GM19043 (cell line): ENCODE measurements around the gene CMTM4.

ENCODE experiments used
- ATAC-seq: cut with Tn5 transposase; IDR thresholded peaks from one replicate; pipeline ENCODE4 v1.9.1; 2021; ENCODE audit warnings: low read depth; ENCODE audit not compliant: unreplicated experiment

The CMTM4 gene

DNA sequence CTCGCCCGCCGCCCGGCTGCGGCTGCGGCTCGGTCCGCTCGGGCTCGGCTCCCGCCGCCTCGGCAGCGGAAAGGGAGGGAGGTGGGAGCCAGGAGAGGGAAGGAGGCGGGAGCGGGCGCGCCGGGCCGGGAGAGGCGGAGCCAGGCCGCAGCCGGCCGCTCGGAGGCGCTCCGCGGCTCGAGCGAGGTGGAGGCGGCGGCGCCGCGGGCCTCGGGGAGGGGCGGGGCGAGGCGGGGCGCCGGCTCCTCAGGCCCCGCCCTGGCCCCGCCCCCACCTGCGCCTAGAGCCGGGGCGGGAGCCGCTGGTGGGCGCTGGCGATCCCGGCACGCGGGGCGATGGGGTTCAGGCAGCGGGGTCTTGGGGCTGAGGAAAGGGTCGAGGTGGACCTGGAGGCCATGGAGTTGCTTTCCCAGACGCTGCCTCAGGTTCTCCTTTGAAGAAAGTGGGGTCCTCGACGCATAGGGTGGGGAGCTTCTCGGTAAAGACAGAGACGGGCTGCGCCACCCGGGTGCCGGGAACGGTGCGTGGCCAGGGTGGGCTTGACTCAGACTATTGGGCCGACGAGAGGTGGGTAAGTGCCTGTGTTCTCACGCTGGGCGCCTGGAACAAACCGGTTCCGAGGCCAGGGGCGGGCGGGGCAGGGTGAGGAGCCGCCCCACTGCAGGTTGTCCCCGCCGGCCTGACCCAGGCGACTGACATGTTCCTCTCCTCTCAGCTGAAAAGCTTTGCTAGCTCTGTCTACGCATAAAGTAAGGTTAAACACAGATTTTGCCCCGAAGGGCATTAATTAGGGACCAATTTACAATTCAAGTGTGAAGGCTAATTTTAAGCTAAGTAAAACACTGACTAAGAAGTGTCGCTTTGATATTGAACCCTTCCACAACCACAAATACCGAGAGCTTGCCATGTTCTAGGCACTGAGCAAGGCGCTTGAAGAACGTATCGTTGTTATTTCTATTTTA is at the start of gene CMTM4:
Gene CMTM4 (minus strand): TSS at position 75 of the 962 bp plus-strand sequence. CDS start 218 bp downstream, outside the sequence.
- peak; percentile 76 for ATAC-seq

DNA sequence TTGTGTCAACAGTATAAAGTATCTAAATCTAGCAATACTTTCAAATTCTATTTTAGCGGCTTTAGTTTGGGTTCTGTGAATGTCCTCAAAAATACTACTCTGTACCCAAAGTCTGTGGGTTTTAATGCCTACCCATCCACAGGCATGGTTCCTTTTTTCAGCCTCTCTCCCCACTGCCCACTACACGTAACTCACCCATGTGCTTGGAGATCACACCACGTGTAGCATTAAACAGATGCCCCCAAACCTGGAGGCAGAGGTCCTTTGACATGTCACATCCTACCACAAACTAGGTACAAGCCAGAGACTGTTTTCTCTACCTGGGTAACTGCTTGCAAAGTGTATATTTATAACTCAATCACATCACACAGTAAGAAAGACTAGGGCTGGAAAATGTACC is 49.5 kb upstream of the CMTM4 start:
- ATAC-seq = no peak

DNA sequence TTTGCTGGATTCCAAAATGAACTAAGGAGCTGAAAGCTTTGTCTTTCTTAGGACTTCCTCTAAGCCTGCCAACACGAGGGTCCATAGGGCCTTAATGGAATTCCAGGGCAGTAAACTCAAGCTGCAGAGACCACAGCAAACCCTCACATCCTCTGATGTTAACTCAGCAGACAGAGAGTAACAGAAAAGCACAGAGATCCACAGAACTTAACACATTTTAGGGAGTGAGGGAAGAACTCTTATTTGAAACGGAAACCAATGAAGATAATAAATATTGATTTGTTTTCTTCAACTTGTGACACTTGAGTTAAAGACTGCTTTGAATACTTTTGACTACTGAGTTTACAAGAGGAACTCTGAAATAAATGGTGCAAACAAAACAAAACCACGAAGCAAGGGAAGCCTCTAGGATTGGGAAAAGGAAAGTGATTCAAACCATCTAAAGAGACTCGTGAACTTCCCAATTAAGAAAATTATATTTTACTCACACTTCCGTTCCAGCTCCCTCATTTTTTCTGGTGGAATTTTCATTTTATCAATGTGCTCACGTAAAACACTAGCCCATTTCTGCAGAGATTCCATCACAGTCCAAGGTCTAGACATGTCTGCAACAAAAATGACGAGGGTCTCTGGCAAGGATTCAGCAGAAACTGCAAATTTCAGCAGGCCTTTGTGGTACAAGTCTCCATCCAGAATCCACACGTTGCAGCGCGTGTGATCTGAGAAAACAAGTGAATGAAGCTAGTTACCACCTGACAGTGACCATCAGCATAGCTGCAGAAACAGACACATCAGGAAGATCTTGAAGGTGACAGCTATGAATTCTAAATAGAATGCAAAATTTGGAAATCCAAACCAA is 45.6 kb upstream of the CMTM4 start:
- ATAC-seq = no peak

DNA sequence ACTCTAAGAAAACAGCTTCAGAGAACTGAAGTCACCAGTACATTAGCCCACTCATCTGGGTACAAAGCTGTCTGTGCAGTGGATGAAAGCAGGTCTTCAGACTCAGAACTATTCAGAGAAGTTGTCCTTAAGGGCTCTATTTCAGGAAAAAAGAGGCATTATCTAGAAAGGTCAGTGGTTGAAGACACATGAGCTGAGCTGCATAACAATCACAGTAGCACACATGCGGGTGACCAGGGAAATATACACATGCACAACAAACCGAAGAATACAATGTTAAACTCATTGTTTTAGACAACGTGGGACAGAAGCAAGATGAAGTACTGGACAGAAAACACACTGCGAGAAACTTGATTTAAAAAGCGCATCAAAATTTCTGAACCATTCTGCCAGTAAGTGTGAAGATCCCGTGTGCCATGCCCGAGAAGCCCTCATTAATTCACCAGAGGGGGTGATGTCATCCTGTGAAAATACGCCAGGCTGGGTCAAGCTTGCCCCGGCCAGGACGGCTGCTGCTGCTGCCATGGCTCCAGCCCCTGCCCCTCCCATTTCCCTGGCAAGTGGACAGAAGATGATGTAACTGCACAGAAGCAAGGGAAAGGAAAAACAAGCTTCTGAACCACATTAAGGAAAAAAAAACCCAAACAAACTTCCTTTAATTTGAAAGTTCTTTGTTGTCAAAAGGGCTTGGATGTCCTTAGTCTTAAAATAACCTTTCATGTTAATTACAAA is 44.8 kb upstream of the CMTM4 start:
- ATAC-seq = no peak

DNA sequence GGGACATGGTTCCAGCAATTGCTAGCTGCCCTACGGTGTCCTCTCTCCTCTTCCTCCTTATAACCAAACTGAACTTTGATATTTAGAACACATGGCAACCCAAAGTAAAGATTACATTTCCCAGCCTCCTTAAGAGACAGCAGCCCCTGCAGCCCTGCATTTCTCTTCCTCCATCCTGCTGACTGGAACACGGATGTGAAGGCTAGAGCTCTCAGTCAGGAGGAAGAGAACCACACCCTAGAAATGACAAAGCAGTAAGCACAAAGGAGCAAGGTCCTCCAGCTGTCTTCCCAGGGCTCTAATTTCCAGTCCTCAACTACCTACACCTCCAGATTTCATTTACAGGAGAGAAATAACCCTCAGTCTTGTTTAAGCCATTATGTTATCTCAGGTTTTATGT is 44.0 kb upstream of the CMTM4 start:
- no peak for ATAC-seq

DNA sequence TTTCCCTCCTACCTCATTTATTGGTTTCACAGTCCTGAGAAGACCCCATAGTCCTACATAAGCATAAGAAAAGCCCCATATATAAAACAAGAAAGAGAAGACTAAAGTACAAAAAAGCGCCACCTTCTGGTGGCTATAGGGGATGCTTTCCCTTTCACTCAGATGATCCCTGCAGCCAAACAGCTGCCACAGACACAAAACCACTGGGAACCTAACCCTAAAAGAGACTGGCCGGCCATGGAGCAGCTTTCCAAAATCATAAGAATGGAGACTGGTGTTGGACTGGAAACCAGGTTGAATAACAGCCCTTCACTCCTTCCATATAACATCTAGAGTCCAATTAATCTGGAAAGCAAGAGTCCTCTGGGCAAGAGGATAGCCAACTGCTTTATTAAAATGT is 43.5 kb upstream of the CMTM4 start:
- ATAC-seq = no peak

DNA sequence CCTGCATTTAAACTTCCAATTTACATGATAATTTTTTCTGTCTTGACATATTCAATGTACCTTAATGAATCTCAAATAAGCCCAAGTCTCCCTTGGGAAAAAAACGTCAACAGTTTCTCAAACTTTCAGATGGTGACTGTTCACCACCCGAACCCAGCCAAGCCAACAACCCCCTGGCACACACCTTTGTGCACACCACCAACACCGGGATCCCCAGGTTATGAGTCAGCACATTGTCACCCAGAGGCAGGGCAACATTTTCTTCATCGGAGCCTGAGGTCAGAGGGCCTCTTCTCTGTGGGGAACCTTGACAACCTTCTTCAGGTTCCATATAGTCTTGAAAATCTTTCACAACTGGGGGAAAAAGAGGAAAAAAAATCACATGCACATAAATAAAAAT is 39.3 kb upstream of the CMTM4 start:
- no peak for ATAC-seq

DNA sequence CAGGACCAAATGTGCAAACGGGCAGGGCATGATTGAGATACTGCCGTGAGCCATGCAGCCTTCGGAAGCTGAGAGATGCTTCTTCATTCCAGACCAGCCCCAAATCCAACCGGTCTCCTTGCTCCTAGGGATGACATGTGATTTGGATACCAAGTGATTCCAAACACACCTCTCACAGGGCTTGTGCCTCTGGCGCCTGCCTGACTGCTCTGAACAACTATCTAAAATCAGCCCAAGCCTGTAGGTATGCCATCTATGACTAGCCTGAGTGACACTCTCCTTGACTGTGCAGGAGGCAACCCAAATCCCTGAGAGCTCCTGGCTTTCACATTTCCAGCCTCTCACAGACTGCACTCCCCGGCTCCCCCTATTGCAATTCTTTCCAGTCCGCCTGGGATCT is 34.6 kb upstream of the CMTM4 start:
- ATAC-seq = no peak

DNA sequence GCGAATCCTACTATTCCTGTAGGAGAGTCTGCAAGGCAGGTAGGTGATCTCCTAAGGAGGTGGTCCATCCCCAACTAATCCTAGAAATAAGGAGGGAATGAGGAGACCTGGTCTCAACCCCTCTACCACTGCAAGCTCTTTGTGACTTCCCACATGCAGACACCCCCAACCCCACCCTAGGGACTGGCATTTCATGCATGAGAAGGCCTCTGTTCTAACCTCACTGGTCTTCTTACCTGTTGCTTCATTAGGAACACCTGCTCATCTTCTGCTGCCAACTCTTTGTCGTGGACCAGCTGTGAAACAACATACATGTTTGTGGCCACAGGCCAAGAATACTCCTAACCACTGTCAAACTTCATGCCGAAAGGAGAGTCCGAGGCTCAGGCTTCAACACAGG is 32.3 kb upstream of the CMTM4 start:
- ATAC-seq = no peak

DNA sequence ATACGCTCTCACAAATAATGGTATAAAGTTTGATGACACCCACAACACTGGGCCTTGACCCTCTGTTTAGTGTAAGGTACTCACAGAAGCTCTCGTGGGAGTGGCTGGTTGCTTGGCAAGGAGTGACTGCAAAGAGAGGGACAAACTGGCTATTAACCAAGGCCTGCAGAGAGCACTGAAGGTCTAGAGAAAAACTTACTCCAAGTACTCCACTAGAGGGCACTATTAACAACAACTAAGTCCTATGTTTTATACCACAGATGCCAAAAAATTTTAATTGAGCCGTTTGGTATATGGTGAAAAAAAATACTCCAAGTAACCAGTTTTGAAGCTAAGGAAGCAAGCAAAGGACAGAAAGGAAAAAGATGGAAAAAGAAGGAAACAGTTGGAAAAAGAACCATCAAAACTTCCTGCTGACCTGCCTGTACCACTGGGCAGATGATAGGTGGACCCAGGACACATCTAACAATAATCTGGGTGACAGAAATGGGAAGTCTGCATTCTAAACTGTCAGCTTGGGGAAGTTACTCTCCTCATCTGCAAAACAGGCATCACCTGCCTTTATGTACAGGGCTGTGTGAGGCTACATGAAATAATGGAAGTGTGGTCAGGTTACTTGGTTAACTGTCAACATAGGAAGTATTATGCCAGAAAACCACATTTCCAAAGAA is 31.7 kb upstream of the CMTM4 start:
- no peak for ATAC-seq

DNA sequence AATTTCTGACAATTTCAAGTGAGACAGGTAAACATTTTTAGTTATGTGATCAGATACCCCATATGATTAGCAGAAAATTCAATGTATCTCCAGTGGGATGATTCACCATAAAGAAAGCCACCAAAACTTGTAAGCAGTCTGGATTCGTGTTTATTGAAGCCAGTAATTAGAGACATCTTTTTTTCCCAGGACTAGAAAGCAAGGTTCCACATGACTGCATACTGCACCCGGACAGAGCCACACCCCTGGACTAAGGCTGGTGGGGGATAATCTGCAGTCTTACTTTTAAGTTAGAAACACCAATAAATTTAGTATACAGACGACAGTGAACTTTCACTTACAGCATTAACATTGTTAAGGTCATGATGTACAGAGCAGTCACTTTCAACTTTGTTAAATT is 24.2 kb upstream of the CMTM4 start:
- ATAC-seq = no peak

DNA sequence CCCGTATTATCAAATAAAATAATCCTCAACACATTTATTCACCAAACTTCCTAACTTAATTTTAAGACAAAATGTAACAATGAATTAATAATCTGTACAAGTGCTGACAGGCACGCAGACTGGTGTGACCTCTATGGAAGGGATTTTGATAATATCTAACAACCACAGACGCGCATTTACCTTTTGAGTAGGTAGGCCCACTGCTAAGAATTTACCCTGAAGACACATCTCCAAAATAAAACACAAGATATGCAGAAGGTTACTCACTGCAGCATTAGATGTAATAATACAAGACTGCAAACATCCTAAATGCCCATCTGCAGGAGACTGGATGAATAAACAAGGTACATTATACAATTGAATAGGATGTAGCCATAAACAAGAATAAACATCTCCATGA is 22.7 kb upstream of the CMTM4 start:
- no peak for ATAC-seq

DNA sequence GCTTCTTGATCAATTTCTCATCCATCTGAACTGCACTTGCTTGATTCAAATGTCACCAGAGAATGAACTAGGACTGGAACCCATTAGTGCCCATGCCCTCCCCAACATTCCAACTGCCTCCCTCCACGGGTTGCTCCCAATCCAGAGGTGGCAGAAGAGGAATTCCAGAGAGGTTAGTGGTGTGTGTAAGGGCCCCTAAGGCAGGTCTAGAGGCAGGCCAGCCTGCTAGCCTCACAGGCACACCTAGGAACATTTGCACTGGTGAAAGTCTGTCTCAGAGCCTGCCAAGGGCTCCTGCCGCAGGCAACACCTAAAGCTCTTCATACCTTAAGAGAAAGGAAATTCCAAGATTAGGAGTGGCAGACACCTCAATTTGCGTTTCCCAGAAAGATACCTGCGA is 21.2 kb upstream of the CMTM4 start:
- ATAC-seq = no peak

DNA sequence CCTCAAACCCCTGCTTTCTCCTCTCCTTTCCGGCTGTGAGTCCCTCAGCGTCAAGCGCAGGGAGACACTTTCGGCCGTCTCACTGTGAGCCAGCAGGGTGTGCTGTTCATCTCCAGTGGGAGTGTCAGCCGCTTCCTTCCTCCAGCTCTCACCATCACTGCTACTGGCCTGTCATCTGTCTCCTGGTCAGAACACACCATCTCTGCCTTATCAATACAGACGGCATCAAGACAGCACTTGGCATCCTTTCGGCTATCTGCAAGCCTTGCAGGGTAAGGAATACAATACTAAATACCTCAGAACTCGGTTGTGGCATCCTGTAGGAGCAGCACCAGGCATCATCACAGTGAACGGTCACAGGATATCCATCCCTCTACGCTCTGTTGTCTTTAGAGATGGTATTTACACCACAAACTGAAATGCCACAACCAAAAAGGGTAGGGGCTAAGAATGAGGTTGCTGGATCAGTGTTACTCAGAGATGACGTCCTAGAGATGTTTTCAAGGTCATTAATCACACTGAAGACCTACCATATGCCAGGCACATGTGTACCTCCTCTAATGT is 20.7 kb upstream of the CMTM4 start:
- no peak for ATAC-seq

DNA sequence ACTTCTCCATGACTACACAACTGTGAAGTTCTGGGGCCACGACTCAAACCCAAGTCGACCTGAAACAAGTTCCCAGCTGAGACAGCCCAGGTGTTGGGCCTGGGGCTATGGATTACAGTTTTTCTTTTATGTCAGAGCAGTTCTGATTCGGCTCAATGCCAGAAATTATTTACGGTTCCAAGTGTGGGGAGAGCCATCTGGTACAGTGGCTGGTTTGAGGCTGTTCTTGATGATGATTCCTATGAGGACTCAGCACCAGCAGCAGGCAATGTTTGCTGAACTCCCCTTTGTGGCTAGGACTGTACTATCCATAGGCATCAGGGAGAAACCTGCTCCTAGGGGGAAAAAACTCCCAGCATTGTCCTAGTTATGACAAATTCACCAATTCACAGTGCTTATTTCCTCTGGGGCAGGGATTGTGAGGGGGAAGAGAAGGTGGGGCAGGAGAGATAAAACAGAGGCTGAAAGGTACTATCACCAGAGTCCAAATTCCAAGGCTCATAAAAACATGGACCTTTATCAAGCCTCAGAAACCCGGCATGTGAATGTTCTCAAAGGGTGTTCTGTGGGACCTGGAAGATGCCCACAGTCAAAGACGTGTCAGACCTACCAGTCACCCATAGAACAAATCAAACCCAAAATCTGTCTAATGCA is 18.2 kb upstream of the CMTM4 start:
- ATAC-seq = no peak

DNA sequence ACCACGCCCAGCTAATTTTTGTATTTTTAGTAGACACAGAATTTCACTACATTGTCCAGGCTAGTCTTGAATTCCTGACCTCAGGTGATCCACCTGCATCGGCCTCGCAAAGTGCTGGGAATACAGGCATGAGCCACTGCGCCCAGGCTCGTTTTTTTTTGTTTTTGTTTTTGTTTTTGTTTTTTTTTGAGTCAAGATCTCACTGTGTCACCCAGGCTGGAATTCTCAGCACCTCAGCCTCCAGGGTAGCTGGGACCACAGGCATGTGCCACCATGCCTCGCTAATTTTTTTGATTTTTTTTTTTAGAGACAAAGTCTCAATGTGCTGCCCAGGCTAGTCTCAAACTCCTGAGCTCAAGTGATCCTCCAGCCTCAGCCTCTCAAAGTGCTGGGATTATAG is 17.5 kb upstream of the CMTM4 start:
- no peak for ATAC-seq

DNA sequence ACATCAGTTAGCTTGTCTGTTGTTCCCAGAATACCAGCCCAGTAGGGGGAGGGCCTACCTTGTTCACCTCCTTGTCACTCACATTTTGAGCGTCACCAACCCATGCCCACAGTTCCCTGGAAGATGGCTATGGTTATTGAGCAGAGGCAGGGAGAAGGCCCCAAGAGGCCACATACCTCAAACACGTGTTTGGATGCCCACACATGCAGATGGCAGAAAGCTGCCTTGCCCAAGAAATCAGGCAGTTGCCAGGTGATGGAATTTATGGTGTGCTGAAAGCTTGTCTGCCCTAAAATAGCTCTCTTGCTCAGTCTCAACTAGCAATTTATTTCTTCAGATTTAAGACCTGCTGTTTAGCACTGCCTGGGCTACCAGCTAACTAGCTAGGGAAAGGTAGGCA is 16.5 kb upstream of the CMTM4 start:
- no peak for ATAC-seq

DNA sequence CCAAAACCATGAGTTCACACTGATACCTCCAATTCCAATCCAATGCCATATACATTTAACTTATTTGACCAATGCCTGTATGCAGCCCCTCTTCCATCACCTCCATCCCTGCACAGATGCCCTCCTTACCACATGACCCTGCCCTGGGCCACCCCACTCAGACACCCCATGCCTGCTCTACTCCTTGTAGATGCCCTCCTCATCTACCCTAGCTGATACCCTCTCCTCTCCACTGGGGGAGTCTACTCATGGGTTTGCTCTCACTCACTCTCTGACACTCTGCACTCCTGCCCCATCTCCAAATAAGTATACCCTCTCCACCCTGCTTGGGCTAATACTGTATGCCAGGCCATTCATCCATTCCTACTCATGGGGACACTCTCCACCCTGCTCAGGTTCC is 16.0 kb upstream of the CMTM4 start:
- no peak for ATAC-seq

DNA sequence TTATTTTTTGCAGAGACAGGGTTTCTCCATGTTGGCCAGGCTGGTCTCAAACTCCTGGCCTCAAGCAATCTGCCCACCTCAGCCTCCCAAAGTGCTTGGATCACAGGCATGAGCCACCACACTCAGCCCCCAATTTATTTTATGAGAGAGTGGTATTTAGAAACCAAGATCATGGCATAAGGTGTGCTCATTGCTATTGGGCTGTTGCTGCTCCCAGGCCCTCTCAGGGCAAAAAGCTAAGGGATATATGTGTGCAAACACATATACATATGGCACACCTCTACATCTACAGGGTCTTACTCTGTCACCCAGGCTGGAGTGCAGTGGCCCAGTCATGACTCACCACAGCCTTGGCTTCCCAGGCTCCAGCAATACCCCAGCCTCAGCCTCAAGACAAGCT is 15.0 kb upstream of the CMTM4 start:
- no peak for ATAC-seq

DNA sequence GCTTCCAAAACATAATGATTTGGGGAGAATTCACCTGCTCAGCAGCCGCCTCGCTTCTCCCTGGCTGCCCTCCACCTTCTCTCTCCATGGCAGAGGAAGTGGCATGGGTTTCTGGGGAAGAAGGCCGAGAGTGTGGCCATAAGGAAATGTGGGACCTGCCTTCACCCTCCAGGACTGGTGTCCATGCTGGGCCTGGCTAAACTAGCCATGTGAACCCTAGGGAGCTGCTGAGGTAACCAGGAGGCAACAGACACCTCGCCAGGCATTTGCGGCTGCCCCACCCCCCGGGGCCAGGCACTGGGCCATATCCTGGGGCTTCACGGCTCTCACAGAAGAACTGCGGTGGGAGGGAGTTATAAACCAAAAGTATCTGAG is 9.9 kb upstream of the CMTM4 start:
- ATAC-seq = no peak
